Neural cell (in vitro differentiated cells): Measurements from ENCODE around the gene UPF3A. TPM values are rescaled to one million over a fixed set of nuclear protein-coding genes. Genes with fewer than 3 reads are reported as not detected.

ENCODE experiments used
- H2AFZ ChIP-seq: fragments of 200-600, 300-800 bp; sonication (generic), shearing (Covaris generic); 2 replicates; pipeline ENCODE4 v1.6.0; 2014; ENCODE audit warnings: low read depth, mild to moderate bottlenecking, antibody characterized with exemption, low read length, moderate library complexity
- H3F3A ChIP-seq: fragments of 200-600 bp; shearing (Covaris generic); 2 replicates; pipeline ENCODE4 v1.6.1; 2016; ENCODE audit warnings: mild to moderate bottlenecking, moderate library complexity, mixed read lengths, antibody characterized with exemption, low read length; ENCODE audit not compliant: insufficient read depth, poor library complexity, severe bottlenecking
- H3K27ac ChIP-seq: fragments of 200-600, 300-800 bp; sonication (generic), shearing (Covaris generic); 2 replicates; pipeline ENCODE4 v1.5.1; 2014; ENCODE audit warnings: mild to moderate bottlenecking, low read length, moderate library complexity
- H3K27me3 ChIP-seq: fragments of 300-800, 200-600 bp; sonication (generic), shearing (Covaris generic); 2 replicates; pipeline ENCODE4 v1.6.0; 2014; ENCODE audit warnings: mild to moderate bottlenecking, low read depth, low read length, moderate library complexity; ENCODE audit not compliant: insufficient read depth
- H3K36me3 ChIP-seq: fragments of 300-800, 200-600 bp; sonication (generic), shearing (Covaris generic); 2 replicates; pipeline ENCODE4 v1.5.1; 2014; ENCODE audit warnings: mild to moderate bottlenecking, antibody characterized with exemption, low read length, moderate library complexity; ENCODE audit not compliant: insufficient read depth
- H3K4me2 ChIP-seq: fragments of 300-800, 200-600 bp; sonication (generic), shearing (Covaris generic); 2 replicates; pipeline ENCODE4 v1.6.0; 2014; ENCODE audit warnings: mild to moderate bottlenecking, low read length
- H3K4me3 ChIP-seq: fragments of 300-800, 200-600 bp; sonication (generic), shearing (Covaris generic); 2 replicates; pipeline ENCODE4 v1.5.1; 2014; ENCODE audit warnings: mild to moderate bottlenecking, low read length, moderate library complexity
- H3K79me2 ChIP-seq: fragments of 200-600 bp; shearing (Covaris generic); replicated peaks from 2 replicates; pipeline ENCODE4 v1.6.0; 2014; ENCODE audit warnings: mild to moderate bottlenecking, low read length, moderate library complexity; ENCODE audit not compliant: insufficient read depth
- H3K9ac ChIP-seq: fragments of 300-800, 200-600 bp; sonication (generic), shearing (Covaris generic); 2 replicates; pipeline ENCODE4 v1.6.1; 2016; ENCODE audit warnings: mild to moderate bottlenecking, low read length, mixed read lengths
- H3K9me2 ChIP-seq: fragments of 200-600 bp; shearing (Covaris generic); 2 replicates; pipeline ENCODE4 v1.6.1; 2016; ENCODE audit warnings: mild to moderate bottlenecking, low read length, mixed read lengths; ENCODE audit not compliant: insufficient read depth
- H3K9me3 ChIP-seq: fragments of 200-600, 300-800 bp; sonication (generic), shearing (Covaris generic); 2 replicates; pipeline ENCODE4 v1.6.1; 2016; ENCODE audit warnings: mild to moderate bottlenecking, mixed run types, low read length, moderate library complexity, mixed read lengths
- H4K20me1 ChIP-seq: fragments of 200-600 bp; shearing (Covaris generic); 2 replicates; pipeline ENCODE4 v1.6.1; 2016; ENCODE audit warnings: mild to moderate bottlenecking, mixed run types; ENCODE audit not compliant: insufficient read depth
- EP300 ChIP-seq: fragments of 450-650 bp; conservative IDR thresholded peaks from 2 replicates; pipeline ENCODE4 v1.6.1; 2014; ENCODE audit warnings: antibody characterized with exemption, mild to moderate bottlenecking, moderate library complexity; ENCODE audit not compliant: poor library complexity, severe bottlenecking
- EZH2 ChIP-seq: fragments of 200-600, 300-800 bp; shearing (Covaris generic), sonication (generic); IDR thresholded peaks from 2 replicates; pipeline ENCODE4 v1.6.1; 2014; ENCODE audit warnings: antibody characterized with exemption, low read length, borderline replicate concordance, mild to moderate bottlenecking; ENCODE audit not compliant: insufficient read depth, poor library complexity, severe bottlenecking
- MXI1 ChIP-seq: fragments of 450-650 bp; conservative IDR thresholded peaks from 2 replicates; pipeline ENCODE4 v1.6.1; 2014; ENCODE audit warnings: antibody characterized with exemption, mild to moderate bottlenecking; ENCODE audit not compliant: poor library complexity, severe bottlenecking
- POLR2AphosphoS5 ChIP-seq: IDR thresholded peaks from 2 replicates; pipeline ENCODE4 v1.6.1; 2012
- RAD21 ChIP-seq: fragments of 450-650 bp; conservative IDR thresholded peaks from 2 replicates; pipeline ENCODE4 v1.6.1; 2014; ENCODE audit warnings: antibody characterized with exemption, mild to moderate bottlenecking, moderate library complexity
- SMC3 ChIP-seq: fragments of 450-650 bp; conservative IDR thresholded peaks from 2 replicates; pipeline ENCODE4 v1.6.1; 2014; ENCODE audit warnings: antibody characterized with exemption, mild to moderate bottlenecking, moderate library complexity; ENCODE audit not compliant: poor library complexity
- TAF1 ChIP-seq: IDR thresholded peaks from 2 replicates; pipeline ENCODE4 v1.6.1; 2012; ENCODE audit warnings: low read depth
- polyA plus RNA-seq: library from polyadenylated mRNA; depleted of rRNA; stranded (reverse); fragments of >200 nt; gene quantifications from 2 replicates; pipeline ENCODE4 v1.2.3, GENCODE V29; 2014
- TF ChIP-seq, protein P1 (sequence below): IDR thresholded peaks from 2 replicates; pipeline ENCODE4 v1.6.1; 2012; ENCODE audit warnings: borderline replicate concordance
- TF ChIP-seq, protein P2 (sequence below): fragments of 450-650 bp; IDR thresholded peaks from 2 replicates; pipeline ENCODE4 v1.5.1; 2014; ENCODE audit warnings: antibody characterized with exemption, mild to moderate bottlenecking, moderate library complexity; ENCODE audit not compliant: poor library complexity, severe bottlenecking

The UPF3A gene
- polyA plus RNA-seq, 1 donor from 2014 or later: 277 TPM

DNA sequence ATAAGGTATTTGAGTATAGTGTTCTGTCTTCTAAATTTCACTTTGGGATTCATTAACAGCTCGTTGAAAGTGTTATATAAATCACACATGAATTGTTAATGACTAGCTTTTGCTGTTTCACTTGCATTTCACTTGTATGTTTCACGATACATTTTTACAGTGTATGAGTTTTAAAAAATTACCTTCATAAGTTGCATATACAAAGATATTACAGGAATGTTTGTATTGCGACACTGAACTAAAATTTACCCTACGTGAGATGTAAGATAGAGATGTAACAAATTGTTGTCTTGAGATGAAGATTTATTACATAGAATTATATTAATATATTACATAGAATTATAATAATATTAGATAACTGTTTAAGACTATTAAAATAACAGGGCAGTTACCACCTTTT, 45.2 kb upstream of the UPF3A start:
- peak overlapping the region; percentile 82 for H3K9ac ChIP-seq
- peak overlapping the region; percentile 91 for H3K4me3 ChIP-seq
- H4K20me1 ChIP-seq: no peaks in the 10 kb centered on the region
- H3K4me2 ChIP-seq: peak overlapping the region; percentile 50
- H3K9me2 ChIP-seq: no peaks in the 10 kb centered on the region
- H3K27ac ChIP-seq: no peak overlapping the region
- TF ChIP-seq EZH2 (no peak), MXI1 (no peak), EP300 (no peak), TAF1 (no peak), RAD21 (no peak), SMC3 (no peak), POLR2AphosphoS5 (no peak)
- TF ChIP-seq, protein P1, sequence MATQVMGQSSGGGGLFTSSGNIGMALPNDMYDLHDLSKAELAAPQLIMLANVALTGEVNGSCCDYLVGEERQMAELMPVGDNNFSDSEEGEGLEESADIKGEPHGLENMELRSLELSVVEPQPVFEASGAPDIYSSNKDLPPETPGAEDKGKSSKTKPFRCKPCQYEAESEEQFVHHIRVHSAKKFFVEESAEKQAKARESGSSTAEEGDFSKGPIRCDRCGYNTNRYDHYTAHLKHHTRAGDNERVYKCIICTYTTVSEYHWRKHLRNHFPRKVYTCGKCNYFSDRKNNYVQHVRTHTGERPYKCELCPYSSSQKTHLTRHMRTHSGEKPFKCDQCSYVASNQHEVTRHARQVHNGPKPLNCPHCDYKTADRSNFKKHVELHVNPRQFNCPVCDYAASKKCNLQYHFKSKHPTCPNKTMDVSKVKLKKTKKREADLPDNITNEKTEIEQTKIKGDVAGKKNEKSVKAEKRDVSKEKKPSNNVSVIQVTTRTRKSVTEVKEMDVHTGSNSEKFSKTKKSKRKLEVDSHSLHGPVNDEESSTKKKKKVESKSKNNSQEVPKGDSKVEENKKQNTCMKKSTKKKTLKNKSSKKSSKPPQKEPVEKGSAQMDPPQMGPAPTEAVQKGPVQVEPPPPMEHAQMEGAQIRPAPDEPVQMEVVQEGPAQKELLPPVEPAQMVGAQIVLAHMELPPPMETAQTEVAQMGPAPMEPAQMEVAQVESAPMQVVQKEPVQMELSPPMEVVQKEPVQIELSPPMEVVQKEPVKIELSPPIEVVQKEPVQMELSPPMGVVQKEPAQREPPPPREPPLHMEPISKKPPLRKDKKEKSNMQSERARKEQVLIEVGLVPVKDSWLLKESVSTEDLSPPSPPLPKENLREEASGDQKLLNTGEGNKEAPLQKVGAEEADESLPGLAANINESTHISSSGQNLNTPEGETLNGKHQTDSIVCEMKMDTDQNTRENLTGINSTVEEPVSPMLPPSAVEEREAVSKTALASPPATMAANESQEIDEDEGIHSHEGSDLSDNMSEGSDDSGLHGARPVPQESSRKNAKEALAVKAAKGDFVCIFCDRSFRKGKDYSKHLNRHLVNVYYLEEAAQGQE: no peak
- TF ChIP-seq, protein P2, sequence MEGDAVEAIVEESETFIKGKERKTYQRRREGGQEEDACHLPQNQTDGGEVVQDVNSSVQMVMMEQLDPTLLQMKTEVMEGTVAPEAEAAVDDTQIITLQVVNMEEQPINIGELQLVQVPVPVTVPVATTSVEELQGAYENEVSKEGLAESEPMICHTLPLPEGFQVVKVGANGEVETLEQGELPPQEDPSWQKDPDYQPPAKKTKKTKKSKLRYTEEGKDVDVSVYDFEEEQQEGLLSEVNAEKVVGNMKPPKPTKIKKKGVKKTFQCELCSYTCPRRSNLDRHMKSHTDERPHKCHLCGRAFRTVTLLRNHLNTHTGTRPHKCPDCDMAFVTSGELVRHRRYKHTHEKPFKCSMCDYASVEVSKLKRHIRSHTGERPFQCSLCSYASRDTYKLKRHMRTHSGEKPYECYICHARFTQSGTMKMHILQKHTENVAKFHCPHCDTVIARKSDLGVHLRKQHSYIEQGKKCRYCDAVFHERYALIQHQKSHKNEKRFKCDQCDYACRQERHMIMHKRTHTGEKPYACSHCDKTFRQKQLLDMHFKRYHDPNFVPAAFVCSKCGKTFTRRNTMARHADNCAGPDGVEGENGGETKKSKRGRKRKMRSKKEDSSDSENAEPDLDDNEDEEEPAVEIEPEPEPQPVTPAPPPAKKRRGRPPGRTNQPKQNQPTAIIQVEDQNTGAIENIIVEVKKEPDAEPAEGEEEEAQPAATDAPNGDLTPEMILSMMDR: no peak
- no peak overlapping the region for H2AFZ ChIP-seq
- H3K79me2 ChIP-seq: peaks cover 15% of the 10 kb centered on the region
- H3K36me3 ChIP-seq: no peaks in the 10 kb centered on the region
- H3K27me3 ChIP-seq: no peaks in the 10 kb centered on the region
- no peaks in the 10 kb centered on the region for H3K9me3 ChIP-seq
- H3F3A ChIP-seq: no peaks in the 10 kb centered on the region

DNA sequence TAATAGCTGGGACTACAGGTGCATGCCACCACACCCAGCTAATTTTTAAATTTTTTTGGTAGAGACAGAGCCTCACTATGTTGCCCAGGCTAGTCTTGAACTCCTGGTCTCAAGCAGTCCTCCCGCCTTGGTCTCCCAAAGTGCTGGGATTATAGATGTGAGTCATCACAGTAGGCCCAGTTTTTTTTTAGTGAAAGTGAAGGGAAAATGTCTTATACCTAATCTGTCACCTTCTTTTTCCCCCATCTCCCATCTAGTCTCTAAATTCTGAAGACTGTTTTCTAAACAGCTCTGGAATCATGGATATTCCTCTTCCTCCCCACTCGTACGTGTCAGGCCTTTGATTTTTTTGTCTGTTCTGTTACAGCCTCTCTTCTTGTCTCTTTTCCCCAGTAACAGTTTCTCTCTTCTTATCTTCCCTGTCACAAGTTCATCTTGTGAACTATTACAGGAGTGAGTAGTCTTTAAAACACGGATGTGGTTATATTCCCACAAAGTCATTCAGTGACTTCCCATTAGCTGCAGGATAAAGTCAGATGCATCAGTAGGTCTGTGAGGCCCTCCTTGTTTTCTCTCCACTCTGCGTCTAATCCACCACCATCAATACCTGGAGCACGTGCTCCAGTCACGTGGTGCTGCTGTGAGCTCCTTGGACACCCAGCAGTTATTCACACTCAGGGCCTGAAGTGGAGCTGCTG, 43.8 kb upstream of the UPF3A start:
- no peak overlapping the region for H3K4me3 ChIP-seq
- H3K79me2 ChIP-seq: peaks cover 15% of the 10 kb centered on the region
- no peak for TF ChIP-seq EZH2
- TF ChIP-seq, protein P2: no peak
- H3K4me2 ChIP-seq: no peak overlapping the region
- no peaks in the 10 kb centered on the region for H3F3A ChIP-seq
- no peak overlapping the region for H3K27ac ChIP-seq
- no peak overlapping the region for H2AFZ ChIP-seq
- H4K20me1 ChIP-seq: no peaks in the 10 kb centered on the region
- no peak overlapping the region for H3K9ac ChIP-seq
- no peaks in the 10 kb centered on the region for H3K27me3 ChIP-seq
- H3K9me2 ChIP-seq: no peaks in the 10 kb centered on the region
- no peaks in the 10 kb centered on the region for H3K36me3 ChIP-seq
- no peaks in the 10 kb centered on the region for H3K9me3 ChIP-seq
